OCI-LY3 (cell line): ENCODE data around the gene LYPD6.

ENCODE experiments used
- CTCF ChIP-seq: fragments of 200-600, 300-600 bp; sonication (generic); IDR thresholded peaks from 2 replicates; pipeline ENCODE4 v1.5.1; 2014; ENCODE audit warnings: antibody characterized with exemption, low read length, low read depth
- EZH2phosphoT487 ChIP-seq: fragments of 200-600 bp; shearing (Covaris generic); IDR thresholded peaks from 2 replicates; pipeline ENCODE4 v1.6.1; 2018; ENCODE audit warnings: antibody characterized with exemption, mixed run types, low read depth

- TF ChIP-seq CTCF (no peak), EZH2phosphoT487 (no peak)
These were observed 23.4 kb upstream of the LYPD6 start for GRCh38 chr2:149307014-149307413.
